ENCODE measurements around the gene PARP16. TPM values are rescaled to one million over a fixed set of nuclear protein-coding genes. Genes with fewer than 3 reads are reported as not detected.

PARP16 gene
- total and polyA plus RNA-seq, 9 of the 15 experiments (the other 6 are each of a cell fraction or from before 2014, with no cell fraction given): 3.0 to 9.9 (median 5.8) TPM

- Histone ChIP-seq H3K4me1 (replicated peaks in 1 of 2; ENCODE audit: control insufficient read depth in 2 of 2, insufficient read depth in 2 of 2, low read length in 2 of 2) (no peaks in the 10 kb centered on the region; a peak in 2 of 5 replicates), H3K4me3 (no peak overlapping the region), H4K20me1 (replicated peaks; ENCODE audit: control insufficient read depth, insufficient read depth, low read length) (no peaks in the 10 kb centered on the region), H3K4me2 (ENCODE audit: insufficient read depth, low read length) (no peak overlapping the region), H3K9ac (ENCODE audit: insufficient read depth in 1 of 2, low read depth in 2 of 2, low read length in 2 of 2) (no peak overlapping the region), H3K9me3 (replicated peaks; ENCODE audit: control insufficient read depth, insufficient read depth, low read depth, low read length) (no peaks in the 10 kb centered on the region), H3K27ac (ENCODE audit: extremely low read depth, low read depth, low read length) (no peak overlapping the region), H3K27me3 (ENCODE audit: control insufficient read depth in 2 of 2, insufficient read depth in 2 of 2, low read length in 2 of 2) (no peaks in the 10 kb centered on the region), H3K36me3 (ENCODE audit: control insufficient read depth, insufficient read depth, low read length) (peaks cover 19% of the 10 kb centered on the region; the same call in 2 of the 3 replicates), H2AFZ (ENCODE audit: low read depth, low read length) (no peak overlapping the region), H3K79me2 (ENCODE audit: control insufficient read depth, insufficient read depth, low read length) (no peaks in the 10 kb centered on the region), H3K9me1 (ENCODE audit: control insufficient read depth, insufficient read depth, low read length) (no peaks in the 10 kb centered on the region)
- intact Hi-C loops (cut with micrococcal nuclease): no loop called here
- POLR2A ChIA-PET: interaction anchor here (0.6 to 1.7 kb wide), 7 partner anchors 10 to 904 kb away, joined by 3 to 6 read pairs (median 5); partner anchors contain the start of genes PARP16 and RNU5B-1
- no peak for TF ChIP-seq NBN (IDR thresholded peaks at IDR 0.05; ENCODE audit: low read depth)
- TF ChIP-seq HDAC1 (IDR thresholded peaks at IDR 0.05): no peak
- TF ChIP-seq ATF7 (IDR thresholded peaks at IDR 0.05): no peak
- no peak for TF ChIP-seq STAT6 (CRISPR knock-in tag; IDR thresholded peaks at IDR 0.05)
- no peak for TF ChIP-seq ZFP36 (IDR thresholded peaks at IDR 0.05; ENCODE audit: low read depth, low read length, partially characterized antibody)
- TF ChIP-seq ZNF124 (CRISPR knock-in tag; IDR thresholded peaks at IDR 0.05): no peak
- in situ Hi-C loops (cut with MboI): no loop called here
- 60% methylated on average over 7 of the region's 7 CpGs for WGBS (ENCODE audit: insufficient coverage, low coverage, missing lambda C conversion rate)
- no TSS peak for BruUV-seq (replicated peaks)
- no peak for DNase-seq (ENCODE audit: extremely low read depth in 1 of 4, low spot score in 3 of 4)
- no peak for FAIRE-seq
- no peak for ATAC-seq
- CTCF ChIA-PET (ENCODE audit: low intra/inter-chr PET ratio): no interaction called here
Measured at GRCh38 chr15:65259367-65259797, 27.3 kb downstream of the PARP16 start.

Data from K562 (cell line).